GM15510 (cell line): ENCODE results near the gene SLC4A11.

ENCODE experiments used
- POLR2A ChIP-seq: IDR thresholded peaks from 3 replicates; pipeline ENCODE4 v1.6.1; 2011; ENCODE audit warnings: borderline replicate concordance; ENCODE audit not compliant: insufficient read length; ENCODE audit errors: extremely low read depth

The SLC4A11 gene

DNA sequence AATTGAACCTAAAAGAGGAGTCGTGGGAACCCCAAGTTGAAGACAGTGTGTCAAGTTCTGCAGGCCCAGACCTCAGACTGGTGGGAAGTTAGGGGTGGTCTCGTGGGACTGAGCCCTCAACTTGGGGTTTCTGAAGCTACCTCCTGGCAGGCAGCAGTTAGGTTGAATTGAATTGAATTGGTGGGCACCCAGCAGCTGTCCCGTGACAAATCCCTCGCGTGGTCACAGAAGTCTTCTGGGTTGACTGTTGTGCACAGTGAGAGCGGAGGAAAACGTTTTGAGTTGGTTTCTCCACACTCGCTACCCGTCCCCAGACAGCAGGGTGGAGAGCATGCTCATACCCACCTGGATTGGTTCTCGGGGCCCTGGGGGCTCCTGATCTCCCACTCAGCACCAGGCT is 12.9 kb downstream of the SLC4A11 start:
- TF ChIP-seq POLR2A: no peak

GRCh38 chr20:3224681-3225421 is 14.1 kb downstream of the SLC4A11 start:
- no peak for TF ChIP-seq POLR2A

DNA sequence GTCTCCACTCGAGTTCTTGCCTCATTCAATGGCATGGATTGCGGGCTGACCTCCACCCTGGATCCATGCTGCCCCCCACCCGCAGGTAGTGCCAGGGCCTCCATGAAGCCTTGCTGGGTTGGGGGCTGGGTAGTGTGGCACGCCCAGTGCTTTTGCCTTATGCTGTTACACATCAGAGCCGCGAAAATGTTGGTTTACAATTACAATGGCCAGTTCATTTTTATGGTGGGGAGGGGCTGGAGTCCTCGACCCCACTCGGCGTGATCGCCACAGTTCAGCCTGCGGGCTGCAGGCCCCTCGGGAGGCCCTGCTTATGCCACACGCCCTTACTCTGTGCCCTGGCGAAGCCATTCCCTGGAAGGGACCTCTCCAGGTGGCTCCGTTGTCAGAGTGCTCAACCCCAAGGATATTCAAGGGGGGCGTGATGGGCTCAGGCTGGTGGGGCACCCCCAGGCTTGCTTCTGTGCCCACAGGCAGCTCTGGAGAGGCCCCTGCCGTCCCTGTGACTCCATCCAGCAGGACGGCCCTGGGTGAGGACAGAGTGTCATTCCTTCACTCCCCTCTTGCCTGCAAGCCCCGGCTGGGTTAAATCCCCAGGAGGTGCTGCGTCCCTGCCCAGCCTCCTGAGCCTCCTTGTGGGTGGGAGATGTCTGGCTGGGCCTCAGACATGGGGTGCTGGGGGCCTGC is 14.9 kb downstream of the SLC4A11 start:
- no peak for TF ChIP-seq POLR2A

DNA sequence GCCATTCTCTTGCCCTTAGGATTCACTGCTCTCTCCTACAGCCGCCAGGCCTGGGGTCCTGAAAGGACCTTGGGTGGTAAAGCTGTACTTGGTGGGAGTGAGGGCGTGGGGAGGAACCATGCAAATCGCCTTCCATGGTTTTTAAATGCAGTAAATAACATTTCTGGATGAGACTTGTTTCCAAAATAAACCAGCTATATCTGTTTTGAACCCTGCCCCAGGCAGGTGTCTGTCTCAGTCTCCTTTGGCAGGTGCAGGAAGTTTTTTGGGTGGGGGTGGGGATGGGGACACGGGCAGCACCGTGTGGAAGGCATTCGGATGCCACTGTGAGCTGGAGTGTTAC is 15.4 kb downstream of the SLC4A11 start:
- no peak for TF ChIP-seq POLR2A

DNA sequence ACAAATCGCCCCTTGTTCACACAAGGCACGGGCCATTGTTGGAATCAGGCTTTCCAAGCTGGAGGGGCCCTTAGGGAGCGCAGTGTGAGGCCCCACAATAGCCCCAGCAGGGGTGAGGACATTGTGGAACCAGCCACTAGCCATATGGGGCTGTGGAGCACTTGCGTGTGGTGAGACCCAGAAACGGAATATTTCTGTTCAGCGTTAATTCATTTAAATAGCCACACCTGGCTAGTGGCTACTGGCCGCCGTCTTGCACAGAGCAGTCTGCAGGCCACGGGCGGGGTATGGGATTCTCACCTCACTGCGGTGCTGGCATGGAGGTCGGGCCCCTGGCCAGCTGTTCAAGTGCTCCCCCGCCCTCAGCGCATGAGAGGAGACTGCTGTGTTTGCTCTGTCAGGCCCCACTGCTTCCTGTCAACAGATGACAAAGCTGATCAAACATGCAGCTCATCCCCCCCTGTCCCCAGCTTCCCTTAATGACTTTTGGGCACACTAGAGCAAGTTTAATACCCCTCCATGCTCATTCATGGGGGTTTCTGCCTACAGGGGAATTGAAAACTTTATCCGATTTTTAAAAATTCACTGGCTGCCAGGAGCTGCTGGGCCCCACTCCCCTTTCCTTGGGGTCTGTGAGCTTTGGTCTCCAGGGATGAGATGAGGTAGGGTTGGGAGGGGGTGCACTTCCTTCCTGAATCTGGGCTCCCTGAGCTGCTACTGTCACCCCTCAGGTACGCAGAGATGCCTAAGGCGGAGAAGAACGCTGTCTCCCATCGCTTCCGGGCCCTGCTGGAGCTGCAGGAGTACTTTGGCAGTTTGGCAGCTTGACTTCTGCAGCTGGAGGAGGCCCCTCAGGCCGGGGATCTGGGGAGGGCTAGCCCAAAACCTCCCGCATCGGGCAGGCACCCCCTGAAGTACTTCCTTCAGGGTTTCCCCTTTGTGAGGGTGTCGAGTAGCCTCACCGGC is 16.1 kb downstream of the SLC4A11 start:
- TF ChIP-seq POLR2A: no peak

- no peak for TF ChIP-seq POLR2A
These were observed 17.4 kb downstream of the SLC4A11 start for GRCh38 chr20:3221398-3222226.

DNA sequence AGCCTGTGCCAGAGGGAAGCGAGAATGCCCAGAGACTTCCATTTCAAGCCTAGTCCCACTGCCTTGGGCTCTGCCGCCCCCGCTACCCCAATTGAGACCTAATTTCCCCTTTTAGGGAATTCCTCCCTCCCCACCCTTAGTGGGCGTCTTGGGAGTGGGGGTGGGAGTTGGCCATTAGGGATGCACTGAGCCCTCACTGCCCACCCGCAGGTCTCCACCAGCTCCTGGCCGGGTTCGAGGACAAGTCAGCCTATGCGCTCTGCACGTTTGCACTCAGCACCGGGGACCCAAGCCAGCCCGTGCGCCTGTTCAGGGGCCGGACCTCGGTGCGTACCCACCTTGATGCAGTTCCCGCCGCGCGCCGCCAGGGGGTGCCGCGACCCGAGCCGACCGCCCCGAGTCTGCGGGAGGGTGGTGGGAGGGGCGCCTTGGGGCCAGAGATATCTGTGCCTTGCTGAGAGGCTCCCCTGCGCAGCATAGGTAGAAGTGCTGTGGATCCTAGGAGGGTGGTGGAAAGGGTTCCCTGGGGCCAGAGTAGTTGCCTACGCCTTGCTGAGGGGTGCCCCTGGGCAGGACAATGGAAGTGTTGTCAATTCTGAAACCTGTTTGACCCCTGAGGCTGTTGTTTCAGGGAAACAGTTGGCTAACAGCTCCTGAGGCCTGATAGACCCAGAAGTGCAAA is 20.5 kb downstream of the SLC4A11 start:
- TF ChIP-seq POLR2A: no peak

DNA sequence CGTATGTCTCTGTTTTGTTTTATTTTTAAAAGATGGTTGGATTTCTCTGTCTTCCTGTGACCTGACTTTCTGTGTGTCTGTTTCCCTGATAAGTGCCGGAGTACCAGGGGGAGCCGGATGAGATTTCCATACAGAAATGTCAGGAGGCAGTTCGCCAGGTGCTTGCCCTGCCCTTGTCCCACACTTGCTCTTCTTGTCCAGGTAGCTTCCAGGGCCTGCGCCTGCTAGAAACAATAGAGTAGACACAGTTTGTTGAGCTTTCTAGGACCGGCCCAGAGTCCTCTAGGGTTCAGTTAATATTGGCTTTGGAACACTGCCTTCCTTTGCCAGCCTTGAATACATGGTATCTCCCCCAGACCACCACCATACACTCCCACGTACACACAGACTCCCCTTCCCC is 25.8 kb downstream of the SLC4A11 start:
- TF ChIP-seq POLR2A: no peak

- no peak for TF ChIP-seq POLR2A
These were observed 28.6 kb downstream of the SLC4A11 start for GRCh38 chr20:3210346-3210745.

- TF ChIP-seq POLR2A: no peak
These were observed 29.1 kb downstream of the SLC4A11 start for GRCh38 chr20:3209946-3210317.

- peak; percentile 69 for TF ChIP-seq POLR2A
These were observed 29.6 kb downstream of the SLC4A11 start, which contains the start of gene ITPA for GRCh38 chr20:3209257-3209945. Gene ITPA (plus strand): TSS chr20:3209498. CDS start chr20:3209552, 54 bp downstream.

DNA sequence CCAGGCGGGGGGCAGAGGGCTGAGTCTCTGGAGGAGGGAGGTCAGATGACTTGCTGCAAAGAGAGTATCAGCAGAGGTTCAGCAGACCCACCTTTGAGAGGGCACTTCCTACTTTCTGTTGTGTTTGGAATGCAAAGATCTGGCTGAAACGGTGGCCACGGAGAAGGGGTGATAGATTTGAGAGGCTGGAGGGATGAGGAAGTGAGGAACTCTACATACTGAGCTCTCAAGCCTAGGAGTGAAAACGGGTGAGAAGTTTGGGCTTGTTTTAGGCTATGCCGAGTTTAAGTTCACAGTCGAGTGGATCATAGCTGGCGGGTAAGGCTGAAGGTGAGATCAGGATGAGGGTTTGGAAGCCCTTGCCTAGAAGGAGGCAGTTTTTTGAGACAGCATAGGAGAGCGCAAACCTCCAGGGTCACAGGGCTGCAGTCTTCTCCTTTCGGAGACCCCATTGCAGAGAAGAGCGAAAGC is 30.2 kb downstream of the SLC4A11 start:
- TF ChIP-seq POLR2A: no peak
